Body of pancreas (tissue), 4 donors: ENCODE data around the gene CNBP.

ENCODE experiments used
- CTCF ChIP-seq, 7 experiments: fragments of 450-650 bp in 4 of 7; fragments of 200-600 bp in 3 of 7; sonication (generic) in 3 of 7; IDR thresholded peaks; one replicate each; pipeline ENCODE4 v1.5.1; 2016 to 2019; ENCODE audit warnings: antibody characterized with exemption in 7 of 7
- POLR2A ChIP-seq, 3 donors: fragments of 450-650 bp; IDR thresholded peaks; one replicate each; pipeline ENCODE4 v1.6.1; 2016; ENCODE audit warnings: antibody characterized with exemption in 3 of 3, mild to moderate bottlenecking in 2 of 3

- TF ChIP-seq CTCF (IDR thresholded peaks at IDR 0.05) = no peak
- TF ChIP-seq POLR2A (IDR thresholded peaks at IDR 0.05) = no peak
Measured at GRCh38 chr3:129164500-129164899, 19.2 kb downstream of the CNBP start.
